HCT116 (cell line): ENCODE data around the gene PAK1. TPM values are rescaled to one million over a fixed set of nuclear protein-coding genes. Genes with fewer than 3 reads are reported as not detected.
"Not testable (repeated sequence)": the region's sequence is repeated elsewhere in the genome, so short reads cannot be mapped to it uniquely, and the experiment has no call there.

ENCODE experiments used
- ATAC-seq: fragments of 200-7000 bp; cut with Tn5 transposase; 2 replicates; pipeline ENCODE4 v1.9.1; 2020; ENCODE audit warnings: mild to moderate bottlenecking, moderate library complexity
- BruUV-seq: library from RNA; stranded (reverse); fragments of 400-500 nt; replicated peaks from 2 replicates; lab custom pipeline; 2021; lab: Mats Ljungman, UMichigan
- CTCF ChIA-PET: fragments of 300-600 bp; sonication (Branson Sonifier 250); formaldehyde crosslinking; loops from one replicate; lab custom pipeline; 2021; ENCODE audit warnings: antibody characterized with exemption; lab: Charles Lee
- POLR2A ChIA-PET: fragments of 300-600, 350-600 bp; sonication (Branson Sonifier 250); formaldehyde crosslinking; loops from one replicate; lab custom pipeline; 2021; ENCODE audit warnings: antibody characterized with exemption; lab: Charles Lee
- RAD21 ChIA-PET, 2 experiments: fragments of 300-600 bp; sonication (Branson Sonifier 250); formaldehyde crosslinking; loops; one replicate each; lab custom pipeline; 2023; ENCODE audit warnings: low total read pairs in 2 of 2; ENCODE audit not compliant: uncharacterized antibody in 2 of 2, unreplicated experiment in 2 of 2, low non-redundant PET in 1 of 2; lab: Charles Lee
- DNase-seq: peaks from one replicate; pipeline ENCODE4 v3.0.0-alpha.2; 2010; ENCODE audit warnings: low read depth, low spot score
- H2AFZ ChIP-seq: fragments of 200-600 bp; shearing (Covaris generic), sonication (generic); 2 replicates; pipeline ENCODE4 v1.6.1; 2017; ENCODE audit warnings: low read depth, mixed run types, mixed read lengths, antibody characterized with exemption, low read length; ENCODE audit not compliant: poor library complexity, severe bottlenecking
- H3K27ac ChIP-seq: 2 replicates; pipeline ENCODE4 v1.5.1; 2012; ENCODE audit warnings: low read depth, low read length
- H3K27me3 ChIP-seq: fragments of 200-600 bp; sonication (generic); 2 replicates; pipeline ENCODE4 v1.6.1; 2016; ENCODE audit warnings: mixed run types, low read length, mixed read lengths; ENCODE audit not compliant: insufficient read depth
- H3K36me3 ChIP-seq, 2 experiments: fragments of 200-500 bp in 1 of 2; fragments of 200-600 bp in 1 of 2; sonication (Bioruptor generic) in 1 of 2; sonication (generic) in 1 of 2; 2 replicates each; pipeline versions ENCODE4 v1.5.1 to v1.6.1; 2014 to 2016; ENCODE audit warnings: low read length in 2 of 2, inconsistent platforms in 1 of 2, mixed read lengths in 1 of 2, mixed run types in 1 of 2; ENCODE audit not compliant: insufficient read depth in 2 of 2, control insufficient read depth in 1 of 2
- H3K4me1 ChIP-seq, 2 experiments: fragments of 200-600 bp in 1 of 2; sonication (generic) in 1 of 2; 2 replicates each; pipeline versions ENCODE4 v1.5.1 to v1.6.1; 2012 to 2017; ENCODE audit warnings: low read length in 2 of 2, inconsistent platforms in 1 of 2, mild to moderate bottlenecking in 1 of 2, mixed read lengths in 1 of 2, mixed run types in 1 of 2, moderate library complexity in 1 of 2; ENCODE audit not compliant: insufficient read depth in 2 of 2, control insufficient read depth in 1 of 2
- H3K4me2 ChIP-seq: fragments of 200-600 bp; sonication (generic); 2 replicates; pipeline ENCODE4 v1.6.1; 2017; ENCODE audit warnings: mixed run types, low read length, mixed read lengths
- H3K4me3 ChIP-seq, 2 experiments: fragments of 200-600 bp in 1 of 2; sonication (generic) in 1 of 2; replicated peaks in 1 of 2; 2 replicates each; pipeline ENCODE4 v1.5.1; 2011 to 2016; ENCODE audit warnings: low read length in 2 of 2, control low read depth in 1 of 2, low read depth in 1 of 2, mild to moderate bottlenecking in 1 of 2, mixed read lengths in 1 of 2, mixed run types in 1 of 2
- H3K79me2 ChIP-seq: fragments of 200-600 bp; sonication (generic); 2 replicates; pipeline ENCODE4 v1.6.1; 2017; ENCODE audit warnings: mild to moderate bottlenecking, mixed run types, low read length, moderate library complexity, mixed read lengths; ENCODE audit not compliant: insufficient read depth
- H3K9ac ChIP-seq: fragments of 200-600 bp; sonication (generic); 2 replicates; pipeline ENCODE4 v1.6.1; 2016; ENCODE audit warnings: low read length, mixed read lengths
- H3K9me2 ChIP-seq: fragments of 200-600 bp; sonication (generic), shearing (Covaris generic); 2 replicates; pipeline ENCODE4 v1.6.1; 2017; ENCODE audit warnings: mixed run types, mild to moderate bottlenecking, moderate library complexity; ENCODE audit not compliant: insufficient read depth
- H3K9me3 ChIP-seq, 2 experiments: fragments of 200-500 bp in 1 of 2; fragments of 200-600 bp in 1 of 2; sonication (Bioruptor generic) in 1 of 2; sonication (generic) in 1 of 2; 2 replicates each; pipeline ENCODE4 v1.6.1; 2014 to 2017; ENCODE audit warnings: low read length in 2 of 2, mixed read lengths in 2 of 2, inconsistent platforms in 1 of 2, low read depth in 1 of 2, mild to moderate bottlenecking in 1 of 2, mixed run types in 1 of 2, moderate library complexity in 1 of 2; ENCODE audit not compliant: control insufficient read depth in 1 of 2, insufficient read depth in 1 of 2
- H4K20me1 ChIP-seq: fragments of 200-600 bp; sonication (generic), shearing (Covaris generic); 2 replicates; pipeline ENCODE4 v1.6.1; 2017; ENCODE audit warnings: mixed run types, mild to moderate bottlenecking, moderate library complexity; ENCODE audit not compliant: insufficient read depth
- ATF3 ChIP-seq: IDR thresholded peaks from 2 replicates; pipeline ENCODE4 v1.6.1; 2012
- CBX3 ChIP-seq: IDR thresholded peaks from 2 replicates; pipeline ENCODE4 v1.6.1; 2012; ENCODE audit warnings: low read depth
- CEBPB ChIP-seq: IDR thresholded peaks from 2 replicates; pipeline ENCODE4 v1.6.1; 2012; ENCODE audit warnings: low read depth
- EZH2 ChIP-seq: fragments of 200-600 bp; sonication (generic); IDR thresholded peaks from 2 replicates; pipeline ENCODE4 v1.6.1; 2017; ENCODE audit warnings: antibody characterized with exemption, mixed run types
- JUND ChIP-seq: IDR thresholded peaks from 2 replicates; pipeline ENCODE4 v1.6.1; 2012
- POLR2A ChIP-seq: IDR thresholded peaks from 2 replicates; pipeline ENCODE4 v1.7.0; 2011; ENCODE audit warnings: borderline replicate concordance; ENCODE audit not compliant: insufficient read depth, insufficient read length; ENCODE audit errors: extremely low read depth
- REST ChIP-seq: IDR thresholded peaks from 2 replicates; pipeline ENCODE4 v1.6.1; 2012; ENCODE audit warnings: low read depth
- SP1 ChIP-seq: IDR thresholded peaks from 2 replicates; pipeline ENCODE4 v1.6.1; 2012; ENCODE audit warnings: low read depth
- TCF7L2 ChIP-seq: IDR thresholded peaks from 2 replicates; pipeline ENCODE4 v1.7.0; 2011; ENCODE audit warnings: borderline replicate concordance, inconsistent platforms; ENCODE audit not compliant: insufficient read depth, insufficient read length; ENCODE audit errors: extremely low read depth
- YY1 ChIP-seq: IDR thresholded peaks from 2 replicates; pipeline ENCODE4 v1.6.1; 2011; ENCODE audit warnings: low read length, low read depth, moderate library complexity, mild to moderate bottlenecking; ENCODE audit not compliant: insufficient replicate concordance; ENCODE audit errors: extremely low read depth
- ZBTB33 ChIP-seq: IDR thresholded peaks from 2 replicates; pipeline ENCODE4 v1.6.1; 2011; ENCODE audit warnings: mild to moderate bottlenecking, low read length, moderate library complexity; ENCODE audit not compliant: insufficient replicate concordance; ENCODE audit errors: extremely low read depth
- intact Hi-C: fragments of 100-400 bp; cut with micrococcal nuclease; formaldehyde crosslinking; loops from 2 replicates; pipeline ENCODE4 v1.10.0; 2022
- total RNA-seq: library from RNA; stranded (reverse); gene quantifications from one replicate; pipeline ENCODE4 v1.2.1, GENCODE V29; 2021; ENCODE audit not compliant: unreplicated experiment
- TF ChIP-seq, protein P1 (sequence below), 3 experiments: fragments of 200-600 bp in 1 of 3; sonication (generic) in 1 of 3; IDR thresholded peaks in 2 of 3; conservative IDR thresholded peaks in 1 of 3; 2 replicates each; pipeline ENCODE4 v1.5.1; 2012 to 2017; ENCODE audit warnings: low read depth in 2 of 3, low read length in 2 of 3, antibody characterized with exemption in 1 of 3, borderline replicate concordance in 1 of 3, control low read depth in 1 of 3, mild to moderate bottlenecking in 1 of 3, mixed read lengths in 1 of 3, mixed run types in 1 of 3, moderate library complexity in 1 of 3; ENCODE audit not compliant: insufficient read depth in 1 of 3

Gene PAK1
- total RNA-seq, 1 experiment from 2014 or later, result 56.1 TPM

GRCh38 chr11:77385255-77385771 is 88.6 kb downstream of the PAK1 start:
- H3K4me3 ChIP-seq, H3K9me3 ChIP-seq, H2AFZ ChIP-seq, H3K4me2 ChIP-seq, H3K36me3 ChIP-seq, intact Hi-C loops, H3K9me2 ChIP-seq, BruUV-seq, DNase-seq, H3K27me3 ChIP-seq, POLR2A ChIA-PET, H3K27ac ChIP-seq, H4K20me1 ChIP-seq, RAD21 ChIA-PET, H3K9ac ChIP-seq, CTCF ChIA-PET, ATAC-seq, H3K79me2 ChIP-seq: not testable (repeated sequence)
- H3K4me1 ChIP-seq, result peaks cover 0 to 15% of the 10 kb centered on the region in 2 experiments; a peak in 2 of 4 replicates

GRCh38 chr11:77384571-77384970 is 89.3 kb downstream of the PAK1 start:
- RAD21 ChIA-PET, result no interaction called here
- BruUV-seq, result no TSS peak
- Histone ChIP-seq H3K27me3 (no peaks in the 10 kb centered on the region), H3K27ac (no peak overlapping the region), H3K36me3 (no peaks in the 10 kb centered on the region; a peak in 1 of 4 replicates), H3K4me1 (peaks cover 0 to 15% of the 10 kb centered on the region in 2 experiments; a peak in 2 of 4 replicates), H3K9ac (no peak overlapping the region), H3K9me3 (no peaks in the 10 kb centered on the region), H3K9me2 (no peaks in the 10 kb centered on the region), H3K4me3 (no peak overlapping the region), H3K4me2 (no peak overlapping the region), H2AFZ (no peak overlapping the region), H4K20me1 (no peaks in the 10 kb centered on the region), H3K79me2 (no peaks in the 10 kb centered on the region)
- ATAC-seq, result no peak
- POLR2A ChIA-PET, result no interaction called here
- CTCF ChIA-PET, result no interaction called here
- no peak for DNase-seq
- intact Hi-C loops, result no loop called here
- TF ChIP-seq YY1 (no peak), SP1 (no peak), POLR2A (no peak), JUND (no peak), ZBTB33 (no peak), REST (no peak), EZH2 (no peak), CEBPB (no peak), ATF3 (no peak), CBX3 (no peak), TCF7L2 (no peak)
- TF ChIP-seq, protein P1, sequence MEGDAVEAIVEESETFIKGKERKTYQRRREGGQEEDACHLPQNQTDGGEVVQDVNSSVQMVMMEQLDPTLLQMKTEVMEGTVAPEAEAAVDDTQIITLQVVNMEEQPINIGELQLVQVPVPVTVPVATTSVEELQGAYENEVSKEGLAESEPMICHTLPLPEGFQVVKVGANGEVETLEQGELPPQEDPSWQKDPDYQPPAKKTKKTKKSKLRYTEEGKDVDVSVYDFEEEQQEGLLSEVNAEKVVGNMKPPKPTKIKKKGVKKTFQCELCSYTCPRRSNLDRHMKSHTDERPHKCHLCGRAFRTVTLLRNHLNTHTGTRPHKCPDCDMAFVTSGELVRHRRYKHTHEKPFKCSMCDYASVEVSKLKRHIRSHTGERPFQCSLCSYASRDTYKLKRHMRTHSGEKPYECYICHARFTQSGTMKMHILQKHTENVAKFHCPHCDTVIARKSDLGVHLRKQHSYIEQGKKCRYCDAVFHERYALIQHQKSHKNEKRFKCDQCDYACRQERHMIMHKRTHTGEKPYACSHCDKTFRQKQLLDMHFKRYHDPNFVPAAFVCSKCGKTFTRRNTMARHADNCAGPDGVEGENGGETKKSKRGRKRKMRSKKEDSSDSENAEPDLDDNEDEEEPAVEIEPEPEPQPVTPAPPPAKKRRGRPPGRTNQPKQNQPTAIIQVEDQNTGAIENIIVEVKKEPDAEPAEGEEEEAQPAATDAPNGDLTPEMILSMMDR (IDR thresholded peaks at IDR 0.05 in 2 of 3, conservative IDR thresholded peaks at IDR 0.05 in 1 of 3; ENCODE audit: borderline replicate concordance in 1 of 3, insufficient read depth in 1 of 3, low read depth in 2 of 3, low read length in 2 of 3), result no peak
